HEK293 (cell line): ENCODE results near the gene SNRPA1.

Source experiments
- CTCF ChIA-PET: fragments of 350-600 bp; formaldehyde crosslinking; extraction: SDS; loops from one replicate; lab custom pipeline; 2021; ENCODE audit warnings: antibody characterized with exemption; lab: Yijun Ruan, JAX
- POLR2A ChIA-PET: fragments of 300-600 bp; formaldehyde crosslinking; extraction: SDS; loops from one replicate; lab custom pipeline; 2020; ENCODE audit warnings: antibody characterized with exemption, inconsistent platforms; lab: Yijun Ruan, JAX
- H3K27ac ChIP-seq: fragments of 200-500 bp; sonication (Bioruptor generic); 2 replicates; pipeline ENCODE4 v1.5.1; 2014; ENCODE audit warnings: low read depth, low read length, control low read depth, inconsistent platforms; ENCODE audit errors: extremely low read depth
- H3K36me3 ChIP-seq, 2 experiments: fragments of 200-500 bp in 1 of 2; sonication (Bioruptor generic) in 1 of 2; 1 replicate in 1 of 2; 2 replicates in 1 of 2; pipeline ENCODE4 v1.5.1; 2014 to 2017; ENCODE audit warnings: inconsistent platforms in 2 of 2, low read length in 2 of 2; ENCODE audit not compliant: control insufficient read depth in 2 of 2, insufficient read depth in 1 of 2
- H3K4me1 ChIP-seq: fragments of 200-500 bp; sonication (Bioruptor generic); 2 replicates; pipeline ENCODE4 v1.5.1; 2014; ENCODE audit warnings: mild to moderate bottlenecking, low read length, inconsistent platforms; ENCODE audit not compliant: control insufficient read depth, insufficient read depth
- H3K4me3 ChIP-seq: 2 replicates; pipeline ENCODE4 v1.5.1; 2011; ENCODE audit warnings: low read depth, mild to moderate bottlenecking, control low read depth, low read length, moderate library complexity
- H3K9me3 ChIP-seq: fragments of 200-500 bp; sonication (Bioruptor generic); 2 replicates; pipeline ENCODE4 v1.5.1; 2014; ENCODE audit warnings: low read depth, low read length, inconsistent platforms; ENCODE audit not compliant: control insufficient read depth, insufficient read depth
- GFI1B ChIP-seq: fragments of 450-650 bp; formaldehyde crosslinking; IDR thresholded peaks from 2 replicates; pipeline ENCODE4 v1.5.1; 2016; ENCODE audit warnings: missing biosample characterization, missing genetic modification characterization
- HOXA7 ChIP-seq: sonication (generic); formaldehyde crosslinking; IDR thresholded peaks from 2 replicates; pipeline ENCODE4 v1.8.1; 2022; ENCODE audit warnings: missing genetic modification reagents, borderline replicate concordance
- HOXC10 ChIP-seq: sonication (generic); formaldehyde crosslinking; IDR thresholded peaks from 2 replicates; pipeline ENCODE4 v1.8.1; 2023; ENCODE audit warnings: mild to moderate bottlenecking, missing genetic modification reagents
- KLF1 ChIP-seq: fragments of 450-650 bp; formaldehyde crosslinking; IDR thresholded peaks from 2 replicates; pipeline ENCODE4 v1.5.1; 2016; ENCODE audit warnings: missing biosample characterization, missing genetic modification characterization
- MYNN ChIP-seq: fragments of 450-650 bp; formaldehyde crosslinking; IDR thresholded peaks from 2 replicates; pipeline ENCODE4 v1.5.1; 2016; ENCODE audit warnings: missing biosample characterization, missing genetic modification characterization, borderline replicate concordance
- MZF1 ChIP-seq: fragments of 450-650 bp; formaldehyde crosslinking; IDR thresholded peaks from 2 replicates; pipeline ENCODE4 v1.5.1; 2017; ENCODE audit warnings: missing biosample characterization, missing genetic modification characterization, borderline replicate concordance
- SCRT1 ChIP-seq: fragments of 450-650 bp; formaldehyde crosslinking; IDR thresholded peaks from 2 replicates; pipeline ENCODE4 v1.5.1; 2016; ENCODE audit warnings: missing biosample characterization, missing genetic modification characterization, borderline replicate concordance
- SP3 ChIP-seq: fragments of 450-650 bp; formaldehyde crosslinking; IDR thresholded peaks from 2 replicates; pipeline ENCODE4 v1.5.1; 2016; ENCODE audit warnings: missing biosample characterization, missing genetic modification characterization
- WT1 ChIP-seq: fragments of 450-650 bp; formaldehyde crosslinking; IDR thresholded peaks from 2 replicates; pipeline ENCODE4 v1.5.1; 2016; ENCODE audit warnings: missing biosample characterization, missing genetic modification characterization
- ZBTB21 ChIP-seq: fragments of 450-650 bp; formaldehyde crosslinking; IDR thresholded peaks from 2 replicates; pipeline ENCODE4 v1.5.1; 2017; ENCODE audit warnings: missing biosample characterization, missing genetic modification characterization
- ZEB2 ChIP-seq: fragments of 450-650 bp; formaldehyde crosslinking; IDR thresholded peaks from 2 replicates; pipeline ENCODE4 v1.5.1; 2016; ENCODE audit warnings: missing biosample characterization, missing genetic modification characterization
- ZNF140 ChIP-seq: fragments of 450-650 bp; formaldehyde crosslinking; IDR thresholded peaks from 2 replicates; pipeline ENCODE4 v1.5.1; 2016; ENCODE audit warnings: missing biosample characterization, missing genetic modification characterization
- ZNF157 ChIP-seq: fragments of 450-650 bp; formaldehyde crosslinking; IDR thresholded peaks from 2 replicates; pipeline ENCODE4 v1.5.1; 2016; ENCODE audit warnings: missing biosample characterization, missing genetic modification characterization
- ZNF169 ChIP-seq: fragments of 450-650 bp; formaldehyde crosslinking; IDR thresholded peaks from 2 replicates; pipeline ENCODE4 v1.5.1; 2016; ENCODE audit warnings: missing biosample characterization, missing genetic modification characterization
- ZNF184 ChIP-seq: fragments of 450-650 bp; IDR thresholded peaks from 2 replicates; pipeline ENCODE4 v1.5.1; 2018; ENCODE audit warnings: missing biosample characterization, mild to moderate bottlenecking, missing genetic modification characterization
- ZNF202 ChIP-seq: fragments of 450-650 bp; formaldehyde crosslinking; IDR thresholded peaks from 2 replicates; pipeline ENCODE4 v1.5.1; 2016; ENCODE audit warnings: missing biosample characterization, missing genetic modification characterization, borderline replicate concordance
- ZNF530 ChIP-seq: fragments of 450-650 bp; formaldehyde crosslinking; IDR thresholded peaks from 2 replicates; pipeline ENCODE4 v1.5.1; 2016; ENCODE audit warnings: low read depth, missing biosample characterization, missing genetic modification characterization
- ZNF571 ChIP-seq: fragments of 450-650 bp; formaldehyde crosslinking; IDR thresholded peaks from 2 replicates; pipeline ENCODE4 v1.5.0; 2017; ENCODE audit warnings: missing biosample characterization, missing genetic modification characterization
- ZNF596 ChIP-seq: fragments of 450-650 bp; IDR thresholded peaks from 2 replicates; pipeline ENCODE4 v1.5.0; 2018; ENCODE audit warnings: missing biosample characterization, mild to moderate bottlenecking, missing genetic modification characterization, moderate library complexity
- ZNF626 ChIP-seq: fragments of 450-650 bp; sonication (Bioruptor Pico); formaldehyde crosslinking; IDR thresholded peaks from 2 replicates; pipeline ENCODE4 v1.5.1; 2018; ENCODE audit warnings: missing biosample characterization, missing genetic modification characterization, inconsistent platforms
- ZNF76 ChIP-seq: fragments of 450-650 bp; formaldehyde crosslinking; IDR thresholded peaks from 2 replicates; pipeline ENCODE4; 2016; ENCODE audit warnings: low read depth, missing biosample characterization, missing genetic modification characterization, borderline replicate concordance
- ZNF785 ChIP-seq: fragments of 450-650 bp; formaldehyde crosslinking; IDR thresholded peaks from 2 replicates; pipeline ENCODE4 v1.5.1; 2016; ENCODE audit warnings: missing biosample characterization, missing genetic modification characterization
- ZNF791 ChIP-seq: fragments of 450-650 bp; formaldehyde crosslinking; IDR thresholded peaks from 2 replicates; pipeline ENCODE4 v1.5.1; 2016; ENCODE audit warnings: missing biosample characterization, missing genetic modification characterization
- TF ChIP-seq, protein P1 (sequence below): IDR thresholded peaks from 2 replicates; pipeline ENCODE4 v1.6.1; 2011; ENCODE audit warnings: mild to moderate bottlenecking, low read depth, low read length, borderline replicate concordance
- TF ChIP-seq, protein P2 (sequence below): fragments of 450-650 bp; formaldehyde crosslinking; IDR thresholded peaks from 2 replicates; pipeline ENCODE4 v1.5.1; 2016; ENCODE audit warnings: missing biosample characterization, missing genetic modification characterization
- TF ChIP-seq, protein P3 (sequence below): fragments of 450-650 bp; formaldehyde crosslinking; IDR thresholded peaks from 2 replicates; pipeline ENCODE4 v1.5.1; 2016; ENCODE audit warnings: missing biosample characterization, missing genetic modification characterization
- TF ChIP-seq, protein P4 (sequence below): fragments of 450-650 bp; formaldehyde crosslinking; conservative IDR thresholded peaks from 2 replicates; pipeline ENCODE4 v1.5.1; 2016; ENCODE audit warnings: low read depth, missing biosample characterization, missing genetic modification characterization
- TF ChIP-seq, protein P5 (sequence below): fragments of 450-650 bp; formaldehyde crosslinking; IDR thresholded peaks from 2 replicates; pipeline ENCODE4 v1.5.1; 2016; ENCODE audit warnings: missing biosample characterization, missing genetic modification characterization, borderline replicate concordance
- TF ChIP-seq, protein P6 (sequence below): fragments of 450-650 bp; formaldehyde crosslinking; IDR thresholded peaks from 2 replicates; pipeline ENCODE4 v1.5.1; 2016; ENCODE audit warnings: missing biosample characterization, missing genetic modification characterization

SNRPA1 gene

DNA sequence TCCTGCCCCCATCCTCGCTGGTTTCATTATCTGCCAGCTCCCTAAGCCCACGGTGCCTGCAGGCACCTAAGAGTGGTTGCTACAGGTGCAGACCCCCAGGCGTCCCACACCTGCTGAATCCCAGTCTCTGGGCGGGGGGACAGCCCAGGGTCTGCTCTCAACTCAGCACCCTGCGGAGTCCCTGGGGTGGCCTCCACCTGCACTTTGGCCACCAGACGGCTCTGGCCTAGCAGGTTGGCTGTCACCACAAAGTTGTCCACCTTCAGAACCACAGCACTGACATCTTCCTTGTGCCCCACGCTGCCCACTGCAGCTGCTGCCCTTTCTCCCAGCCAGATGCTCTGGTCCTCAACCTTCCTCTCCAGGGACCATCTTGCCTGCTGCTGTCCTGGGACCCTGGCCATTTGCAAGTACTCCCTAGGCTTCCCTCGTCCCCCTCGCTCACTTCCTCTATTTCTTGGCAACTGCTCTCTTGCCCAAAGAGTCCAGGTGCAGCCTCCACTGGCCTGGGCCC lies 34.9 kb upstream of the SNRPA1 start (continued):
- TF ChIP-seq, protein P1, sequence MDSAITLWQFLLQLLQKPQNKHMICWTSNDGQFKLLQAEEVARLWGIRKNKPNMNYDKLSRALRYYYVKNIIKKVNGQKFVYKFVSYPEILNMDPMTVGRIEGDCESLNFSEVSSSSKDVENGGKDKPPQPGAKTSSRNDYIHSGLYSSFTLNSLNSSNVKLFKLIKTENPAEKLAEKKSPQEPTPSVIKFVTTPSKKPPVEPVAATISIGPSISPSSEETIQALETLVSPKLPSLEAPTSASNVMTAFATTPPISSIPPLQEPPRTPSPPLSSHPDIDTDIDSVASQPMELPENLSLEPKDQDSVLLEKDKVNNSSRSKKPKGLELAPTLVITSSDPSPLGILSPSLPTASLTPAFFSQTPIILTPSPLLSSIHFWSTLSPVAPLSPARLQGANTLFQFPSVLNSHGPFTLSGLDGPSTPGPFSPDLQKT: no peak

DNA sequence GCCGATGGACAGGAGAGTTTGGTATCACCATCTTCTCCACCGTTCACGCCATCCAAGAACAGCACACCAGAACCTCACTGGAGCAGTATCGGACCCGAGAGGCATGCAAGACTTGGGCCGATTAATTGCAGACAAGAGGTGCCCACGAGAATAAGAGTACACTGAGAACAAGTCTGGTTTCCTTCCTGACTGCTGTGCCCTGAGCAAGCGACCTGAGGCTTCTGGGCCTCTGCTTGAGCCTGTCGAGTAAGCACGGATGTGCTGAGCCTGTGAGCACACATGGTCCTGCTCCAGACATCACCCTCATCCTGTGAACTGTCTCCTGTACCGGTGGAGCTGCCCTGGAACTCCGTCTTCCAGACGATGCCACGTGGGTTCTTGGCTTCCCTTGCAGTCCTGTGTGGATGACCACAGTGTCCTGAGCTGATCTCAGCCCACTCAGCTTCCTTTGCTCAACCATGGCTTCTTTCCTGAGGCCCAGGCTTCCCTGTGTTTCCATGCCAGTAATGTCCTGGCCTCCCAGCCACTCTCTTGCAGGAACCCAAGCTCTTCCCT lies 34.3 kb upstream of the SNRPA1 start:
- ChIA-PET CTCF (no interaction called here), POLR2A (no interaction called here)
- H3K36me3 ChIP-seq: peaks cover 0 to 55% of the 10 kb centered on the region in 2 experiments; a peak in 1 of 3 replicates

DNA sequence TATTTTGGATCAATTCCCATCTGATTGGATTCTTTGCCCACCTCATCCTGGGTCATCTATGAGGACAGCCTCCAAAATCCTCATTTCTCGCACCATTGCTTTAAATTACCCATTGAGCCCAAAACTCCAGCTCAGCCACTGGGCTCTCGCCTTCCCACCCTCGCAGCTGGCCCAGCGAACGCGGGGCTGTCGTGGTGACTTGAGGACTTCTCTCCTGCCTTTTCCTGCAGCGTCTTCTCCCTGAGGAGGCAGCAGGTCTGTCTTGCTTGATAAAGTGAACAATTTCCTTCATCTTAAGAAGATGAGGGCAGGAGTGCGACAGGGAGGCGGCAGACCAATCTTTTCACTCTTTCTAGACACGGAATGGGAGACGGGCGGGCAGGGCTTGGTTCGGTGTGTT lies 33.0 kb upstream of the SNRPA1 start:
- H3K4me1 ChIP-seq: no peaks in the 10 kb centered on the region
- POLR2A ChIA-PET: no interaction called here
- CTCF ChIA-PET: no interaction called here
- TF ChIP-seq ZNF76 (tag by site-specific recombination) (no peak), ZNF571 (tag by site-specific recombination) (no peak), ZNF785 (tag by site-specific recombination) (no peak), MYNN (tag by site-specific recombination) (no peak), ZNF202 (no peak), ZBTB21 (tag by site-specific recombination) (no peak)
- TF ChIP-seq, protein P2, sequence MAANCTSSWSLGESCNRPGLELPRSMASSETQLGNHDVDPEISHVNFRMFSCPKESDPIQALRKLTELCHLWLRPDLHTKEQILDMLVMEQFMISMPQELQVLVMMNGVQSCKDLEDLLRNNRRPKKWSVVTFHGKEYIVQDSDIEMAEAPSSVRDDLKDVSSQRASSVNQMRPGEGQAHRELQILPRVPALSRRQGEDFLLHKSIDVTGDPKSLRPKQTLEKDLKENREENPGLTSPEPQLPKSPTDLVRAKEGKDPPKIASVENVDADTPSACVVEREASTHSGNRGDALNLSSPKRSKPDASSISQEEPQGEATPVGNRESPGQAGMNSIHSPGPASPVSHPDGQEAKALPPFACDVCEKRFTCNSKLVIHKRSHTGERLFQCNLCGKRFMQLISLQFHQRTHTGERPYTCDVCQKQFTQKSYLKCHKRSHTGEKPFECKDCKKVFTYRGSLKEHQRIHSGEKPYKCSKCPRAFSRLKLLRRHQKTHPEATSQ (tag by site-specific recombination): no peak
- TF ChIP-seq, protein P3, sequence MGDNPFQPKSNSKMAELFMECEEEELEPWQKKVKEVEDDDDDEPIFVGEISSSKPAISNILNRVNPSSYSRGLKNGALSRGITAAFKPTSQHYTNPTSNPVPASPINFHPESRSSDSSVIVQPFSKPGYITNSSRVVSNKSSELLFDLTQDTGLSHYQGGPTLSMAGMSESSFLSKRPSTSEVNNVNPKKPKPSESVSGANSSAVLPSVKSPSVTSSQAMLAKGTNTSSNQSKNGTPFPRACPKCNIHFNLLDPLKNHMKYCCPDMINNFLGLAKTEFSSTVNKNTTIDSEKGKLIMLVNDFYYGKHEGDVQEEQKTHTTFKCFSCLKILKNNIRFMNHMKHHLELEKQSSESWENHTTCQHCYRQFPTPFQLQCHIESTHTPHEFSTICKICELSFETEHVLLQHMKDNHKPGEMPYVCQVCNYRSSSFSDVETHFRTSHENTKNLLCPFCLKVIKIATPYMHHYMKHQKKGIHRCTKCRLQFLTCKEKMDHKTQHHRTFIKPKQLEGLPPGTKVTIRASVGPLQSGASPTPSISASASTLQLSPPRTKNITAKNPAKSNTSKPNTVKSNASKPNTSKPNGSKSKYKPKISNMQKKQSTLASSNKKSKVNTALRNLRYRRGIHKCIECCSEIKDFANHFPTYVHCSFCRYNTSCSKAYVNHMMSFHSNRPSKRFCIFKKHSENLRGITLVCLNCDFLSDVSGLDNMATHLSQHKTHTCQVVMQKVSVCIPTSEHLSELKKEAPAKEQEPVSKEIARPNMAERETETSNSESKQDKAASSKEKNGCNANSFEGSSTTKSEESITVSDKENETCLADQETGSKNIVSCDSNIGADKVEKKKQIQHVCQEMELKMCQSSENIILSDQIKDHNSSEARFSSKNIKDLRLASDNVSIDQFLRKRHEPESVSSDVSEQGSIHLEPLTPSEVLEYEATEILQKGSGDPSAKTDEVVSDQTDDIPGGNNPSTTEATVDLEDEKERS (tag by site-specific recombination): no peak

More for the DNA sequence above, 34.3 kb upstream of the SNRPA1 start:
- Histone ChIP-seq H3K4me3 (no peak overlapping the region), H3K27ac (no peak overlapping the region), H3K4me1 (no peaks in the 10 kb centered on the region)
- TF ChIP-seq ZNF140 (tag by site-specific recombination) (no peak), ZEB2 (no peak), ZNF596 (no peak), ZNF530 (tag by site-specific recombination) (no peak), KLF1 (tag by site-specific recombination) (no peak), ZNF184 (no peak), HOXA7 (no peak), MZF1 (no peak), WT1 (no peak), ZNF791 (no peak), ZNF626 (no peak), GFI1B (no peak), ZNF169 (tag by site-specific recombination) (no peak), SP3 (no peak), SCRT1 (tag by site-specific recombination) (no peak), HOXC10 (CRISPR knock-in tag) (no peak), ZNF157 (tag by site-specific recombination) (no peak)
- TF ChIP-seq, protein P4, sequence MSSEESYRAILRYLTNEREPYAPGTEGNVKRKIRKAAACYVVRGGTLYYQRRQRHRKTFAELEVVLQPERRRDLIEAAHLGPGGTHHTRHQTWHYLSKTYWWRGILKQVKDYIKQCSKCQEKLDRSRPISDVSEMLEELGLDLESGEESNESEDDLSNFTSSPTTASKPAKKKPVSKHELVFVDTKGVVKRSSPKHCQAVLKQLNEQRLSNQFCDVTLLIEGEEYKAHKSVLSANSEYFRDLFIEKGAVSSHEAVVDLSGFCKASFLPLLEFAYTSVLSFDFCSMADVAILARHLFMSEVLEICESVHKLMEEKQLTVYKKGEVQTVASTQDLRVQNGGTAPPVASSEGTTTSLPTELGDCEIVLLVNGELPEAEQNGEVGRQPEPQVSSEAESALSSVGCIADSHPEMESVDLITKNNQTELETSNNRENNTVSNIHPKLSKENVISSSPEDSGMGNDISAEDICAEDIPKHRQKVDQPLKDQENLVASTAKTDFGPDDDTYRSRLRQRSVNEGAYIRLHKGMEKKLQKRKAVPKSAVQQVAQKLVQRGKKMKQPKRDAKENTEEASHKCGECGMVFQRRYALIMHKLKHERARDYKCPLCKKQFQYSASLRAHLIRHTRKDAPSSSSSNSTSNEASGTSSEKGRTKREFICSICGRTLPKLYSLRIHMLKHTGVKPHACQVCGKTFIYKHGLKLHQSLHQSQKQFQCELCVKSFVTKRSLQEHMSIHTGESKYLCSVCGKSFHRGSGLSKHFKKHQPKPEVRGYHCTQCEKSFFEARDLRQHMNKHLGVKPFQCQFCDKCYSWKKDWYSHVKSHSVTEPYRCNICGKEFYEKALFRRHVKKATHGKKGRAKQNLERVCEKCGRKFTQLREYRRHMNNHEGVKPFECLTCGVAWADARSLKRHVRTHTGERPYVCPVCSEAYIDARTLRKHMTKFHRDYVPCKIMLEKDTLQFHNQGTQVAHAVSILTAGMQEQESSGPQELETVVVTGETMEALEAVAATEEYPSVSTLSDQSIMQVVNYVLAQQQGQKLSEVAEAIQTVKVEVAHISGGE (tag by site-specific recombination): no peak
- TF ChIP-seq, protein P5, sequence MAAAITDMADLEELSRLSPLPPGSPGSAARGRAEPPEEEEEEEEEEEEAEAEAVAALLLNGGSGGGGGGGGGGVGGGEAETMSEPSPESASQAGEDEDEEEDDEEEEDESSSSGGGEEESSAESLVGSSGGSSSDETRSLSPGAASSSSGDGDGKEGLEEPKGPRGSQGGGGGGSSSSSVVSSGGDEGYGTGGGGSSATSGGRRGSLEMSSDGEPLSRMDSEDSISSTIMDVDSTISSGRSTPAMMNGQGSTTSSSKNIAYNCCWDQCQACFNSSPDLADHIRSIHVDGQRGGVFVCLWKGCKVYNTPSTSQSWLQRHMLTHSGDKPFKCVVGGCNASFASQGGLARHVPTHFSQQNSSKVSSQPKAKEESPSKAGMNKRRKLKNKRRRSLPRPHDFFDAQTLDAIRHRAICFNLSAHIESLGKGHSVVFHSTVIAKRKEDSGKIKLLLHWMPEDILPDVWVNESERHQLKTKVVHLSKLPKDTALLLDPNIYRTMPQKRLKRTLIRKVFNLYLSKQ (tag by site-specific recombination): no peak
- TF ChIP-seq, protein P6, sequence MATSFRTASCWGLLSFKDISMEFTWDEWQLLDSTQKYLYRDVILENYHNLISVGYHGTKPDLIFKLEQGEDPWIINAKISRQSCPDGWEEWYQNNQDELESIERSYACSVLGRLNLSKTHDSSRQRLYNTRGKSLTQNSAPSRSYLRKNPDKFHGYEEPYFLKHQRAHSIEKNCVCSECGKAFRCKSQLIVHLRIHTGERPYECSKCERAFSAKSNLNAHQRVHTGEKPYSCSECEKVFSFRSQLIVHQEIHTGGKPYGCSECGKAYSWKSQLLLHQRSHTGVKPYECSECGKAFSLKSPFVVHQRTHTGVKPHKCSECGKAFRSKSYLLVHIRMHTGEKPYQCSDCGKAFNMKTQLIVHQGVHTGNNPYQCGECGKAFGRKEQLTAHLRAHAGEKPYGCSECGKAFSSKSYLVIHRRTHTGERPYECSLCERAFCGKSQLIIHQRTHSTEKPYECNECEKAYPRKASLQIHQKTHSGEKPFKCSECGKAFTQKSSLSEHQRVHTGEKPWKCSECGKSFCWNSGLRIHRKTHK (tag by site-specific recombination): no peak
- TF ChIP-seq, all 188 proteins: peak for 0
- no peaks in the 10 kb centered on the region for H3K9me3 ChIP-seq

More for the DNA sequence above, 33.0 kb upstream of the SNRPA1 start:
- Histone ChIP-seq H3K27ac (no peak overlapping the region), H3K36me3 (peaks cover 0 to 64% of the 10 kb centered on the region in 2 experiments; a peak in 1 of 3 replicates), H3K4me3 (no peak overlapping the region), H3K9me3 (no peaks in the 10 kb centered on the region)
